Measurements from ENCODE around the gene CYTH2. TPM values are rescaled to one million over a fixed set of nuclear protein-coding genes. Genes with fewer than 3 reads are reported as not detected.

Gene CYTH2
- polyA plus RNA-seq, 1 of the 3 experiments (the other 2 are of a cell fraction): 69.5 TPM

DNA sequence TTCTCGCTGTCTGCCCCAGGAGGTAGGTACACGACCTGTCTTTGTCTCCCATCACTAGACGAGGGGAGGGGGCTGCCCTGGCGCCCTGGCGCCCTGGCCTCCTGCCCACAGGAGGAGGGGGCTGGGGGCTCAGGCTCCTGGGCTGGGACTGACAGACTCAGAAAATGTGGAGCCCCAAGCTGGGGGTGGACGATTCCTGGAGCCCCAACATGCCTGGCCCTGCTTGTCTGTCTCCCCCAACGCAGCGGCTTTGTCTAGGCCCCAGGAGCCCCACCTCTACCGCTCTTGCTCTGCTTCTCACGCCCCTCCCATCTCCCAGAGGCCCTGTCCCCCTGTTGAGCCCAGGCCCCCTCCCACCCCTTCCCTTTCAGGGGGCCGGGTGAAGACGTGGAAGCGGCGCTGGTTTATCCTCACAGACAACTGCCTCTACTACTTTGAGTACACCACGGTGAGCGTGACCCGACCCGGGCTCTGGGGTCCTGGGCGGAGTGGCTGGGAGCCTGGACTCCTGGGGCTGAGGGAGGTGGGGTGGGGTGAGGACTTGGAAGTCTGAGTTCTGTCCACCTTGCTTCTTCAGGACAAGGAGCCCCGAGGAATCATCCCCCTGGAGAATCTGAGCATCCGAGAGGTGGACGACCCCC is 8.6 kb downstream of the CYTH2 start:
- no peak overlapping the region for H3K4me2 ChIP-seq
- no peak overlapping the region for H3K27ac ChIP-seq (ENCODE audit: low read depth in 2 of 2, low read length in 1 of 2)
- H2AFZ ChIP-seq (ENCODE audit: low read depth): no peak overlapping the region
- no peak overlapping the region for H3K9ac ChIP-seq
- H3F3A ChIP-seq (replicated peaks; ENCODE audit: insufficient read depth): peaks cover 22% of the 10 kb centered on the region
- H4K20me1 ChIP-seq (ENCODE audit: insufficient read depth): peaks cover 20% of the 10 kb centered on the region
- no peaks in the 10 kb centered on the region for H3K9me2 ChIP-seq
- CTCF ChIA-PET: interaction anchor here (0.6 to 4.4 kb wide), 3 partner anchors 9 to 131 kb away, joined by 3 to 23 read pairs (median 5); no protein-coding TSS in a partner anchor
- H3K36me3 ChIP-seq (replicated peaks in 1 of 2; ENCODE audit: control insufficient read depth in 1 of 2, insufficient read depth in 2 of 2, low read length in 1 of 2): peaks cover 29 to 63% of the 10 kb centered on the region in 2 experiments
- DNase-seq: peak; percentile 30
- WGBS (ENCODE audit: low lambda C conversion rate): 95% methylated on average over 16 of the region's 22 CpGs
- POLR2A ChIA-PET: no interaction called here
- H3K27me3 ChIP-seq (ENCODE audit: insufficient read depth): no peaks in the 10 kb centered on the region
- H3K4me3 ChIP-seq (ENCODE audit: low read depth in 2 of 2, low read length in 1 of 2): no peak overlapping the region
- H3K79me2 ChIP-seq (ENCODE audit: insufficient read depth): peaks cover 4% of the 10 kb centered on the region
- H3K9me3 ChIP-seq: no peaks in the 10 kb centered on the region
- H3K4me1 ChIP-seq (ENCODE audit: control insufficient read depth in 1 of 2, insufficient read depth in 2 of 2, low read depth in 1 of 2, low read length in 1 of 2): peaks cover 7 to 11% of the 10 kb centered on the region in 2 experiments; a peak in 3 of 4 replicates
- TF ChIP-seq CHD2 (IDR thresholded peaks at IDR 0.05; ENCODE audit: low read length, partially characterized antibody) (no peak), TAF1 (IDR thresholded peaks at IDR 0.05; ENCODE audit: borderline replicate concordance, low read depth, low read length) (no peak)

GRCh38 chr19:48478339-48479256 is 9.4 kb downstream of the CYTH2 start:
- POLR2A ChIA-PET: interaction anchor here (0.9 to 1.5 kb wide), 2 partner anchors 9 kb away, joined by 3 to 5 read pairs; no protein-coding TSS in a partner anchor
- no peak overlapping the region for H3K4me3 ChIP-seq (ENCODE audit: low read depth in 2 of 2, low read length in 1 of 2)

More at GRCh38 chr19:48478339-48479256, 9.4 kb downstream of the CYTH2 start:
- TF ChIP-seq MEF2A (IDR thresholded peaks at IDR 0.05; ENCODE audit: borderline replicate concordance, low read depth): no peak
- TF ChIP-seq FOXJ3 (CRISPR knock-in tag; IDR thresholded peaks at IDR 0.05): no peak
- TF ChIP-seq JUND (IDR thresholded peaks at IDR 0.05): no peak
- no peak for TF ChIP-seq ELF1 (IDR thresholded peaks at IDR 0.05)
- TF ChIP-seq RCOR1 (IDR thresholded peaks at IDR 0.05; ENCODE audit: low read length): no peak
- TF ChIP-seq RAD21 (IDR thresholded peaks at IDR 0.05; ENCODE audit: low read length): no peak
- TF ChIP-seq SMC3 (IDR thresholded peaks at IDR 0.05; ENCODE audit: low read depth, low read length): no peak
- no peak for TF ChIP-seq PBX3 (IDR thresholded peaks at IDR 0.05)
- TF ChIP-seq MXI1 (IDR thresholded peaks at IDR 0.05; ENCODE audit: low read depth, low read length): no peak
- no peak for TF ChIP-seq EZH2phosphoT487 (IDR thresholded peaks at IDR 0.05; ENCODE audit: borderline replicate concordance, low read depth)
- TF ChIP-seq, protein P1, sequence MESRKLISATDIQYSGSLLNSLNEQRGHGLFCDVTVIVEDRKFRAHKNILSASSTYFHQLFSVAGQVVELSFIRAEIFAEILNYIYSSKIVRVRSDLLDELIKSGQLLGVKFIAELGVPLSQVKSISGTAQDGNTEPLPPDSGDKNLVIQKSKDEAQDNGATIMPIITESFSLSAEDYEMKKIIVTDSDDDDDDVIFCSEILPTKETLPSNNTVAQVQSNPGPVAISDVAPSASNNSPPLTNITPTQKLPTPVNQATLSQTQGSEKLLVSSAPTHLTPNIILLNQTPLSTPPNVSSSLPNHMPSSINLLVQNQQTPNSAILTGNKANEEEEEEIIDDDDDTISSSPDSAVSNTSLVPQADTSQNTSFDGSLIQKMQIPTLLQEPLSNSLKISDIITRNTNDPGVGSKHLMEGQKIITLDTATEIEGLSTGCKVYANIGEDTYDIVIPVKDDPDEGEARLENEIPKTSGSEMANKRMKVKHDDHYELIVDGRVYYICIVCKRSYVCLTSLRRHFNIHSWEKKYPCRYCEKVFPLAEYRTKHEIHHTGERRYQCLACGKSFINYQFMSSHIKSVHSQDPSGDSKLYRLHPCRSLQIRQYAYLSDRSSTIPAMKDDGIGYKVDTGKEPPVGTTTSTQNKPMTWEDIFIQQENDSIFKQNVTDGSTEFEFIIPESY (IDR thresholded peaks at IDR 0.05; ENCODE audit: borderline replicate concordance, low read depth): no peak
- no peak for TF ChIP-seq NRF1 (IDR thresholded peaks at IDR 0.05; ENCODE audit: low read depth, low read length)
- no peak for TF ChIP-seq MAX (IDR thresholded peaks at IDR 0.05; ENCODE audit: low read depth)
- no peak for TF ChIP-seq YY1 (IDR thresholded peaks at IDR 0.05; ENCODE audit: low read depth)
- TF ChIP-seq TCF12 (IDR thresholded peaks at IDR 0.05): no peak
- no peak for TF ChIP-seq FOSL2 (IDR thresholded peaks at IDR 0.05; ENCODE audit: borderline replicate concordance, low read depth)
- TF ChIP-seq USF1 (IDR thresholded peaks at IDR 0.05; ENCODE audit: borderline replicate concordance, low read depth): no peak
- TF ChIP-seq CHD2 (IDR thresholded peaks at IDR 0.05; ENCODE audit: low read length, partially characterized antibody): no peak
- no peak for TF ChIP-seq TAF1 (IDR thresholded peaks at IDR 0.05; ENCODE audit: borderline replicate concordance, low read depth, low read length)
- TF ChIP-seq SIN3A (IDR thresholded peaks at IDR 0.05; ENCODE audit: borderline replicate concordance, low read depth, low read length): no peak
- 96% methylated on average over 22 of the region's 29 CpGs for WGBS (ENCODE audit: low lambda C conversion rate)
- no peak overlapping the region for H3K9ac ChIP-seq
- H3K27ac ChIP-seq (ENCODE audit: low read depth in 2 of 2, low read length in 1 of 2): no peak overlapping the region
- H3K79me2 ChIP-seq (ENCODE audit: insufficient read depth): no peaks in the 10 kb centered on the region
- peak; percentile 19 for DNase-seq
- H4K20me1 ChIP-seq (ENCODE audit: insufficient read depth): peaks cover 12% of the 10 kb centered on the region
- H2AFZ ChIP-seq (ENCODE audit: low read depth): no peak overlapping the region
- H3K4me1 ChIP-seq (ENCODE audit: control insufficient read depth in 1 of 2, insufficient read depth in 2 of 2, low read depth in 1 of 2, low read length in 1 of 2): peaks cover 7 to 11% of the 10 kb centered on the region in 2 experiments; a peak in 3 of 4 replicates
- peaks cover 22% of the 10 kb centered on the region for H3F3A ChIP-seq (replicated peaks; ENCODE audit: insufficient read depth)
- CTCF ChIA-PET: interaction anchor here (0.6 to 4.4 kb wide), 3 partner anchors 8 to 130 kb away, joined by 3 to 23 read pairs (median 5); no protein-coding TSS in a partner anchor
- H3K9me2 ChIP-seq: no peaks in the 10 kb centered on the region
- no peaks in the 10 kb centered on the region for H3K27me3 ChIP-seq (ENCODE audit: insufficient read depth)
- H3K36me3 ChIP-seq (replicated peaks in 1 of 2; ENCODE audit: control insufficient read depth in 1 of 2, insufficient read depth in 2 of 2, low read length in 1 of 2): peaks cover 21 to 55% of the 10 kb centered on the region in 2 experiments
- H3K4me2 ChIP-seq: no peak overlapping the region
- no peaks in the 10 kb centered on the region for H3K9me3 ChIP-seq

Measured in SK-N-SH (cell line).